Loucy (cell line): ENCODE data around the gene VILL.

ENCODE experiments used
- CTCF ChIP-seq: fragments of 200-600 bp; sonication (generic); conservative IDR thresholded peaks from 2 replicates; pipeline ENCODE4 v1.5.1; 2014; ENCODE audit warnings: mild to moderate bottlenecking, antibody characterized with exemption, low read length
- EZH2phosphoT487 ChIP-seq: fragments of 200-600 bp; IDR thresholded peaks from 2 replicates; pipeline ENCODE4 v1.6.1; 2018; ENCODE audit warnings: antibody characterized with exemption, mild to moderate bottlenecking, moderate library complexity, borderline replicate concordance

GRCh38 chr3:38043486-38043885 is 52.9 kb downstream of the VILL start:
- TF ChIP-seq CTCF: no peak
- no peak for TF ChIP-seq EZH2phosphoT487
